ENCODE results near the gene GSTA2.
"Not testable (repeated sequence)": the region's sequence is repeated elsewhere in the genome, so short reads cannot be mapped to it uniquely, and the experiment has no call there.

Gene GSTA2

GRCh38 chr6:52763322-52763916 is at the start of gene GSTA2:
GSTA2 (minus strand) TSS chr6:52763475; CDS start chr6:52757947, 5,528 bp downstream.
- H3K4me3 ChIP-seq (ENCODE audit: low read length), result not testable (repeated sequence)

- H3K4me3 ChIP-seq (ENCODE audit: low read length), result not testable (repeated sequence)
Observed at GRCh38 chr6:52809777-52810176, 46.5 kb upstream of the GSTA2 start.

- TF ChIP-seq ZNF274 (IDR thresholded peaks at IDR 0.05; ENCODE audit: low read depth, low read length), result no peak
- no peak overlapping the region for H3K4me3 ChIP-seq (ENCODE audit: low read length)
Observed at GRCh38 chr6:52808660-52809059, 45.4 kb upstream of the GSTA2 start.

GRCh38 chr6:52803668-52804255 is 40.5 kb upstream of the GSTA2 start, which contains the start of gene GSTA1:
GSTA1 (minus strand) TSS chr6:52803816; CDS start chr6:52799267, 4,549 bp downstream.
- H3K4me3 ChIP-seq (ENCODE audit: low read length), result not testable (repeated sequence)

- H3K4me3 ChIP-seq (ENCODE audit: low read length), result no peak overlapping the region
- TF ChIP-seq ZNF274 (IDR thresholded peaks at IDR 0.05; ENCODE audit: low read depth, low read length), result no peak
Observed at GRCh38 chr6:52802806-52803205, 39.5 kb upstream of the GSTA2 start.

- no peak overlapping the region for H3K4me3 ChIP-seq (ENCODE audit: low read length)
- TF ChIP-seq ZNF274 (IDR thresholded peaks at IDR 0.05; ENCODE audit: low read depth, low read length), result no peak
Observed at GRCh38 chr6:52801188-52801841, 38.0 kb upstream of the GSTA2 start.

GRCh38 chr6:52799272-52799671 is 36.0 kb upstream of the GSTA2 start:
- not testable (repeated sequence) for H3K4me3 ChIP-seq (ENCODE audit: low read length)

GRCh38 chr6:52794366-52794765 is 31.1 kb upstream of the GSTA2 start:
- H3K4me3 ChIP-seq (ENCODE audit: low read length), result not testable (repeated sequence)

GRCh38 chr6:52790861-52791260 is 27.6 kb upstream of the GSTA2 start:
- no peak overlapping the region for H3K4me3 ChIP-seq (ENCODE audit: low read length)
- TF ChIP-seq ZNF274 (IDR thresholded peaks at IDR 0.05; ENCODE audit: low read depth, low read length), result no peak

- not testable (repeated sequence) for H3K4me3 ChIP-seq (ENCODE audit: low read length)
Observed at GRCh38 chr6:52789658-52790057, 26.4 kb upstream of the GSTA2 start.

- TF ChIP-seq ZNF274 (IDR thresholded peaks at IDR 0.05; ENCODE audit: low read depth, low read length), result no peak
- no peak overlapping the region for H3K4me3 ChIP-seq (ENCODE audit: low read length)
Observed at GRCh38 chr6:52788478-52788877, 25.2 kb upstream of the GSTA2 start.

GRCh38 chr6:52787917-52788316 is 24.6 kb upstream of the GSTA2 start:
- TF ChIP-seq ZNF274 (IDR thresholded peaks at IDR 0.05; ENCODE audit: low read depth, low read length), result no peak
- H3K4me3 ChIP-seq (ENCODE audit: low read length), result no peak overlapping the region

GRCh38 chr6:52786249-52786956 is 23.1 kb upstream of the GSTA2 start:
- TF ChIP-seq ZNF274 (IDR thresholded peaks at IDR 0.05; ENCODE audit: low read depth, low read length), result no peak
- no peak overlapping the region for H3K4me3 ChIP-seq (ENCODE audit: low read length)

GRCh38 chr6:52782696-52783274 is 19.5 kb upstream of the GSTA2 start:
- not testable (repeated sequence) for H3K4me3 ChIP-seq (ENCODE audit: low read length)

- not testable (repeated sequence) for H3K4me3 ChIP-seq (ENCODE audit: low read length)
Observed at GRCh38 chr6:52782209-52782608, 18.9 kb upstream of the GSTA2 start.
